H1 (cell line): ENCODE measurements around the gene SCGB1A1. TPM values are rescaled to one million over a fixed set of nuclear protein-coding genes. Genes with fewer than 3 reads are reported as not detected.
A peak's percentile ranks its signal among the peaks of the same experiment; 100 is the strongest.

ENCODE experiments used
- CTCF ChIA-PET: fragments of 300-600 bp; sonication (Branson Sonifier 250); formaldehyde crosslinking; loops from one replicate; lab custom pipeline; 2021; ENCODE audit not compliant: partially characterized antibody; lab: Charles Lee
- POLR2A ChIA-PET: fragments of 300-600 bp; sonication (Branson Sonifier 250); formaldehyde crosslinking; loops from one replicate; lab custom pipeline; 2021; ENCODE audit warnings: inconsistent platforms; ENCODE audit not compliant: partially characterized antibody; lab: Charles Lee
- DNase-seq, 2 experiments: peaks; one replicate each; pipeline versions ENCODE4 v3.0.0 to v3.0.0-alpha.2; 2010 to 2022; ENCODE audit warnings: low spot score in 2 of 2, low read depth in 1 of 2, mixed read lengths in 1 of 2
- FAIRE-seq: peaks from 2 replicates; lab custom pipeline; 2011; peaks lifted over from hg19 to GRCh38; lab: Jason Lieb, UNC
- H2AFZ ChIP-seq: 2 replicates; pipeline ENCODE4 v1.8.1; 2012; ENCODE audit warnings: low read length, inconsistent platforms
- H2AK5ac ChIP-seq: 2 replicates; pipeline ENCODE4 v1.6.1; 2013; ENCODE audit warnings: low read depth, low read length
- H2BK120ac ChIP-seq: replicated peaks from 2 replicates; pipeline ENCODE3; 2013; ENCODE audit warnings: low read depth, low read length, inconsistent platforms
- H2BK12ac ChIP-seq: 2 replicates; pipeline ENCODE4 v1.6.1; 2013; ENCODE audit warnings: low read depth, low read length
- H2BK15ac ChIP-seq: 2 replicates; pipeline ENCODE4 v1.6.1; 2013; ENCODE audit warnings: low read length
- H2BK20ac ChIP-seq: 2 replicates; pipeline ENCODE4 v1.6.1; 2013; ENCODE audit warnings: low read length
- H2BK5ac ChIP-seq: 2 replicates; pipeline ENCODE4 v1.6.1; 2013; ENCODE audit warnings: low read depth, low read length
- H3K14ac ChIP-seq: 2 replicates; pipeline ENCODE4 v1.6.1; 2013; ENCODE audit warnings: inconsistent platforms; ENCODE audit not compliant: insufficient read length
- H3K18ac ChIP-seq: 2 replicates; pipeline ENCODE4 v1.6.1; 2013; ENCODE audit warnings: low read length; ENCODE audit errors: extremely low read depth
- H3K23ac ChIP-seq: 2 replicates; pipeline ENCODE4 v1.6.1; 2013; ENCODE audit warnings: inconsistent platforms; ENCODE audit not compliant: insufficient read length
- H3K23me2 ChIP-seq: 2 replicates; pipeline ENCODE4 v1.6.1; 2013; ENCODE audit warnings: low read depth, low read length
- H3K27ac ChIP-seq: 2 replicates; pipeline ENCODE4 v1.6.1; 2011; ENCODE audit warnings: low read depth, low read length, inconsistent platforms
- H3K27me3 ChIP-seq, 4 experiments: replicated peaks in 1 of 4; 1 replicate in 1 of 4; 2 replicates in 3 of 4; pipeline versions ENCODE4 v1.6.1 to v1.8.1; 2011 to 2013; ENCODE audit warnings: low read length in 3 of 4, mild to moderate bottlenecking in 3 of 4, inconsistent platforms in 2 of 4, mixed read lengths in 2 of 4, moderate library complexity in 1 of 4; ENCODE audit not compliant: control insufficient read depth in 3 of 4, insufficient read depth in 3 of 4; ENCODE audit errors: extremely low read depth in 1 of 4
- H3K36me3 ChIP-seq, 4 experiments: 2 replicates each; pipeline versions ENCODE4 v1.6.1 to v1.8.1; 2011 to 2013; ENCODE audit warnings: mild to moderate bottlenecking in 4 of 4, low read length in 3 of 4, moderate library complexity in 2 of 4, control low read depth in 1 of 4, inconsistent platforms in 1 of 4; ENCODE audit not compliant: insufficient read depth in 4 of 4, control insufficient read depth in 2 of 4
- H3K4ac ChIP-seq: replicated peaks from 2 replicates; pipeline ENCODE3; 2013; ENCODE audit warnings: low read length, low read depth, mixed read lengths, inconsistent platforms; ENCODE audit not compliant: insufficient read length
- H3K4me1 ChIP-seq, 4 experiments: replicated peaks in 1 of 4; 1 replicate in 1 of 4; 2 replicates in 3 of 4; pipeline versions ENCODE4 v1.6.1 to v1.8.1; 2011 to 2013; ENCODE audit warnings: low read length in 3 of 4, inconsistent platforms in 2 of 4, mixed read lengths in 1 of 4; ENCODE audit not compliant: insufficient read depth in 4 of 4, control insufficient read depth in 3 of 4
- H3K4me2 ChIP-seq, 2 experiments: 2 replicates each; pipeline versions ENCODE4 v1.6.1 to v1.8.1; 2011 to 2013; ENCODE audit warnings: low read depth in 2 of 2, low read length in 2 of 2, control low read depth in 1 of 2, inconsistent platforms in 1 of 2, mild to moderate bottlenecking in 1 of 2; ENCODE audit not compliant: insufficient read depth in 1 of 2
- H3K4me3 ChIP-seq, 4 experiments: fragments of 200-600, 300-600 bp in 1 of 4; sonication (generic), shearing (Covaris generic), sonication (Bioruptor Twin) in 1 of 4; 2 replicates each; pipeline versions ENCODE4 v1.5.1 to v1.8.1; 2011 to 2016; ENCODE audit warnings: low read length in 4 of 4, low read depth in 3 of 4, control low read depth in 2 of 4, inconsistent platforms in 2 of 4, mild to moderate bottlenecking in 2 of 4, mixed read lengths in 1 of 4, moderate library complexity in 1 of 4; ENCODE audit not compliant: insufficient read depth in 2 of 4; ENCODE audit errors: extremely low read depth in 1 of 4
- H3K56ac ChIP-seq: replicated peaks from 2 replicates; pipeline ENCODE3; 2013; ENCODE audit warnings: low read depth, mild to moderate bottlenecking, mixed read lengths, low read length, inconsistent platforms; ENCODE audit not compliant: insufficient read length
- H3K79me1 ChIP-seq: 2 replicates; pipeline ENCODE4 v1.6.1; 2013; ENCODE audit warnings: low read depth, low read length, control low read depth
- H3K79me2 ChIP-seq, 2 experiments: 2 replicates each; pipeline versions ENCODE4 v1.6.1 to v1.8.1; 2012 to 2013; ENCODE audit warnings: low read length in 2 of 2, mild to moderate bottlenecking in 2 of 2, inconsistent platforms in 1 of 2; ENCODE audit not compliant: insufficient read depth in 2 of 2, control insufficient read depth in 1 of 2
- H3K9ac ChIP-seq, 4 experiments: replicated peaks in 1 of 4; 1 replicate in 1 of 4; 2 replicates in 3 of 4; pipeline versions ENCODE4 v1.6.1 to v1.8.1; 2011 to 2013; ENCODE audit warnings: low read depth in 3 of 4, low read length in 3 of 4, control low read depth in 2 of 4, mild to moderate bottlenecking in 2 of 4, moderate library complexity in 2 of 4, inconsistent platforms in 1 of 4; ENCODE audit errors: extremely low read depth in 1 of 4
- H3K9me3 ChIP-seq, 2 experiments: 2 replicates each; pipeline versions ENCODE4 v1.6.1 to v1.8.1; 2012 to 2013; ENCODE audit warnings: mild to moderate bottlenecking in 2 of 2, moderate library complexity in 2 of 2, control low read depth in 1 of 2, inconsistent platforms in 1 of 2, low read depth in 1 of 2, low read length in 1 of 2, mixed read lengths in 1 of 2; ENCODE audit not compliant: insufficient read depth in 2 of 2
- H4K20me1 ChIP-seq, 2 experiments: replicated peaks in 1 of 2; 2 replicates each; pipeline versions ENCODE3 to v1.8.1; 2011 to 2013; ENCODE audit warnings: inconsistent platforms in 2 of 2, low read length in 2 of 2, mild to moderate bottlenecking in 1 of 2; ENCODE audit not compliant: insufficient read depth in 2 of 2, control insufficient read depth in 1 of 2
- H4K5ac ChIP-seq: 2 replicates; pipeline ENCODE4 v1.6.1; 2013; ENCODE audit warnings: low read length, low read depth, mixed read lengths, inconsistent platforms; ENCODE audit not compliant: insufficient read length
- H4K8ac ChIP-seq: 2 replicates; pipeline ENCODE4 v1.8.0; 2013; ENCODE audit warnings: mild to moderate bottlenecking, moderate library complexity, low read length, inconsistent platforms; ENCODE audit not compliant: insufficient read depth; ENCODE audit errors: extremely low read depth
- H4K91ac ChIP-seq: replicated peaks from 2 replicates; pipeline ENCODE3; 2013; ENCODE audit warnings: low read length, mixed read lengths, inconsistent platforms; ENCODE audit not compliant: insufficient read length
- CHD2 ChIP-seq: IDR thresholded peaks from 2 replicates; pipeline ENCODE4 v1.6.1; 2012; ENCODE audit warnings: low read length, improper control_type of control experiment
- CTCF ChIP-seq, 3 experiments: IDR thresholded peaks; 1 replicate in 2 of 3; 2 replicates in 1 of 3; pipeline versions ENCODE4 v1.5.1 to v1.6.1; 2011; ENCODE audit warnings: low read length in 3 of 3, mild to moderate bottlenecking in 3 of 3, inconsistent platforms in 2 of 3, low read depth in 1 of 3, moderate library complexity in 1 of 3; ENCODE audit not compliant: insufficient read depth in 1 of 3; ENCODE audit errors: control extremely low read depth in 1 of 3
- WGBS, 2 experiments: shearing (Covaris generic) in 1 of 2; methylation state at CpG; one replicate each; pipeline versions ENCODE4 v1.1.6 to v1.1.7; 2013 to 2015; ENCODE audit warnings: low lambda C conversion rate in 2 of 2, mixed read lengths in 2 of 2, inconsistent platforms in 1 of 2, low coverage in 1 of 2, missing lambda C conversion rate in 1 of 2; ENCODE audit not compliant: insufficient replicate concordance in 2 of 2, insufficient coverage in 1 of 2, insufficient read length in 1 of 2; ENCODE audit errors: extremely low coverage in 1 of 2, missing lambda C conversion rate in 1 of 2; 5-methylcytosine and 5-hydroxymethylcytosine counted together
- polyA plus RNA-seq, 7 experiments: library from polyadenylated mRNA; depleted of rRNA in 3 of 7; stranded (reverse) in 5 of 7; unstranded in 2 of 7; fragments of >200 nt in 5 of 7; fragments of 200-250 nt in 2 of 7; gene quantifications; 1 replicate in 5 of 7; 2 replicates in 1 of 7; 4 replicates in 1 of 7; pipeline versions ENCODE4 v1.2.1 to v1.2.3, GENCODE V29; 2011 to 2013; ENCODE audit warnings: missing spikeins in 2 of 7, mixed read lengths in 2 of 7
- total RNA-seq: library from RNA; stranded (reverse); fragmentation: NEBNext Ultra II Directional; extraction: Animal tissue kit (Norgen Biotek cat#: 25700); gene quantifications from 2 replicates; pipeline ENCODE4 v1.2.1, GENCODE V29; 2021

The SCGB1A1 gene
- total and polyA plus RNA-seq, 2 of the 8 experiments (the other 6 are each of a cell fraction or from before 2014, with no cell fraction given): not detected

- Histone ChIP-seq H3K9ac (no peak overlapping the region), H3K18ac (no peak overlapping the region), H3K79me1 (no peaks in the 10 kb centered on the region), H3K14ac (no peak overlapping the region), H3K27ac (no peak overlapping the region), H4K91ac (no peak overlapping the region), H3K36me3 (no peaks in the 10 kb centered on the region), H3K9me3 (0 out of 4 replicates have a peak, but pooled peaks cover 0 to 2% of the 10 kb centered on the region in 2 experiments), H3K4me1 (no peaks in the 10 kb centered on the region), H4K20me1 (no peaks in the 10 kb centered on the region), H2BK5ac (no peak overlapping the region), H4K8ac (no peak overlapping the region), H2AFZ (no peak overlapping the region), H3K79me2 (no peaks in the 10 kb centered on the region), H2BK120ac (no peak overlapping the region), H3K4me3 (no peak overlapping the region), H3K56ac (no peak overlapping the region), H2BK12ac (no peak overlapping the region), H4K5ac (no peak overlapping the region), H2AK5ac (no peak overlapping the region), H2BK20ac (no peak overlapping the region), H3K4me2 (no peak overlapping the region), H3K23ac (no peak overlapping the region), H3K4ac (no peak overlapping the region), H2BK15ac (no peak overlapping the region), H3K23me2 (no peaks in the 10 kb centered on the region), H3K27me3 (no peaks in the 10 kb centered on the region)
- POLR2A ChIA-PET: interaction anchor here (0.9 kb wide), 1 partner anchor 197 kb away, joined by 3 read pairs; no protein-coding TSS in a partner anchor
- FAIRE-seq: no peak
- DNase-seq: no peak
- CTCF ChIA-PET: interaction anchor here (0.6 to 9.5 kb wide), 8 partner anchors 17 to 161 kb away, joined by 3 to 82 read pairs (median 3); partner anchors contain the start of gene ASRGL1
- no peak for TF ChIP-seq CHD2
- peak; percentile 23 to 39 (median 24); a peak in 3 of 4 replicates for TF ChIP-seq CTCF (IDR thresholded peaks at IDR 0.05; ENCODE audit: control extremely low read depth in 1 of 3, insufficient read depth in 1 of 3, low read depth in 1 of 3, low read length in 3 of 3)
- WGBS, 2 experiments: 88% methylated on average over 38 of the region's 39 CpGs; no CpG with 5 or more reads in 1 of the 2 experiments
Measured at GRCh38 chr11:62370743-62371440, 47.9 kb upstream of the SCGB1A1 start.
